H1 (cell line): Measurements from ENCODE around the gene TMEM260. TPM values are rescaled to one million over a fixed set of nuclear protein-coding genes. Genes with fewer than 3 reads are reported as not detected.

Source experiments
- CTCF ChIA-PET: fragments of 300-600 bp; sonication (Branson Sonifier 250); formaldehyde crosslinking; loops from one replicate; lab custom pipeline; 2021; ENCODE audit not compliant: partially characterized antibody; lab: Charles Lee
- POLR2A ChIA-PET: fragments of 300-600 bp; sonication (Branson Sonifier 250); formaldehyde crosslinking; loops from one replicate; lab custom pipeline; 2021; ENCODE audit warnings: inconsistent platforms; ENCODE audit not compliant: partially characterized antibody; lab: Charles Lee
- DNase-seq, 2 experiments: peaks; one replicate each; pipeline versions ENCODE4 v3.0.0 to v3.0.0-alpha.2; 2010 to 2022; ENCODE audit warnings: low spot score in 2 of 2, low read depth in 1 of 2, mixed read lengths in 1 of 2
- FAIRE-seq: peaks from 2 replicates; lab custom pipeline; 2011; peaks lifted over from hg19 to GRCh38; lab: Jason Lieb, UNC
- H2AFZ ChIP-seq: 2 replicates; pipeline ENCODE4 v1.8.1; 2012; ENCODE audit warnings: low read length, inconsistent platforms
- H2AK5ac ChIP-seq: 2 replicates; pipeline ENCODE4 v1.6.1; 2013; ENCODE audit warnings: low read depth, low read length
- H2BK120ac ChIP-seq: replicated peaks from 2 replicates; pipeline ENCODE3; 2013; ENCODE audit warnings: low read depth, low read length, inconsistent platforms
- H2BK12ac ChIP-seq: 2 replicates; pipeline ENCODE4 v1.6.1; 2013; ENCODE audit warnings: low read depth, low read length
- H2BK15ac ChIP-seq: 2 replicates; pipeline ENCODE4 v1.6.1; 2013; ENCODE audit warnings: low read length
- H2BK20ac ChIP-seq: 2 replicates; pipeline ENCODE4 v1.6.1; 2013; ENCODE audit warnings: low read length
- H2BK5ac ChIP-seq: 2 replicates; pipeline ENCODE4 v1.6.1; 2013; ENCODE audit warnings: low read depth, low read length
- H3K14ac ChIP-seq: 2 replicates; pipeline ENCODE4 v1.6.1; 2013; ENCODE audit warnings: inconsistent platforms; ENCODE audit not compliant: insufficient read length
- H3K18ac ChIP-seq: 2 replicates; pipeline ENCODE4 v1.6.1; 2013; ENCODE audit warnings: low read length; ENCODE audit errors: extremely low read depth
- H3K23ac ChIP-seq: 2 replicates; pipeline ENCODE4 v1.6.1; 2013; ENCODE audit warnings: inconsistent platforms; ENCODE audit not compliant: insufficient read length
- H3K23me2 ChIP-seq: 2 replicates; pipeline ENCODE4 v1.6.1; 2013; ENCODE audit warnings: low read depth, low read length
- H3K27ac ChIP-seq: 2 replicates; pipeline ENCODE4 v1.6.1; 2011; ENCODE audit warnings: low read depth, low read length, inconsistent platforms
- H3K27me3 ChIP-seq, 4 experiments: replicated peaks in 1 of 4; 1 replicate in 1 of 4; 2 replicates in 3 of 4; pipeline versions ENCODE4 v1.6.1 to v1.8.1; 2011 to 2013; ENCODE audit warnings: low read length in 3 of 4, mild to moderate bottlenecking in 3 of 4, inconsistent platforms in 2 of 4, mixed read lengths in 2 of 4, moderate library complexity in 1 of 4; ENCODE audit not compliant: control insufficient read depth in 3 of 4, insufficient read depth in 3 of 4; ENCODE audit errors: extremely low read depth in 1 of 4
- H3K36me3 ChIP-seq, 4 experiments: 2 replicates each; pipeline versions ENCODE4 v1.6.1 to v1.8.1; 2011 to 2013; ENCODE audit warnings: mild to moderate bottlenecking in 4 of 4, low read length in 3 of 4, moderate library complexity in 2 of 4, control low read depth in 1 of 4, inconsistent platforms in 1 of 4; ENCODE audit not compliant: insufficient read depth in 4 of 4, control insufficient read depth in 2 of 4
- H3K4ac ChIP-seq: replicated peaks from 2 replicates; pipeline ENCODE3; 2013; ENCODE audit warnings: low read length, low read depth, mixed read lengths, inconsistent platforms; ENCODE audit not compliant: insufficient read length
- H3K4me1 ChIP-seq, 4 experiments: replicated peaks in 1 of 4; 1 replicate in 1 of 4; 2 replicates in 3 of 4; pipeline versions ENCODE4 v1.6.1 to v1.8.1; 2011 to 2013; ENCODE audit warnings: low read length in 3 of 4, inconsistent platforms in 2 of 4, mixed read lengths in 1 of 4; ENCODE audit not compliant: insufficient read depth in 4 of 4, control insufficient read depth in 3 of 4
- H3K4me2 ChIP-seq, 2 experiments: 2 replicates each; pipeline versions ENCODE4 v1.6.1 to v1.8.1; 2011 to 2013; ENCODE audit warnings: low read depth in 2 of 2, low read length in 2 of 2, control low read depth in 1 of 2, inconsistent platforms in 1 of 2, mild to moderate bottlenecking in 1 of 2; ENCODE audit not compliant: insufficient read depth in 1 of 2
- H3K4me3 ChIP-seq, 4 experiments: fragments of 200-600, 300-600 bp in 1 of 4; sonication (generic), shearing (Covaris generic), sonication (Bioruptor Twin) in 1 of 4; 2 replicates each; pipeline versions ENCODE4 v1.5.1 to v1.8.1; 2011 to 2016; ENCODE audit warnings: low read length in 4 of 4, low read depth in 3 of 4, control low read depth in 2 of 4, inconsistent platforms in 2 of 4, mild to moderate bottlenecking in 2 of 4, mixed read lengths in 1 of 4, moderate library complexity in 1 of 4; ENCODE audit not compliant: insufficient read depth in 2 of 4; ENCODE audit errors: extremely low read depth in 1 of 4
- H3K56ac ChIP-seq: replicated peaks from 2 replicates; pipeline ENCODE3; 2013; ENCODE audit warnings: low read depth, mild to moderate bottlenecking, mixed read lengths, low read length, inconsistent platforms; ENCODE audit not compliant: insufficient read length
- H3K79me1 ChIP-seq: 2 replicates; pipeline ENCODE4 v1.6.1; 2013; ENCODE audit warnings: low read depth, low read length, control low read depth
- H3K79me2 ChIP-seq, 2 experiments: 2 replicates each; pipeline versions ENCODE4 v1.6.1 to v1.8.1; 2012 to 2013; ENCODE audit warnings: low read length in 2 of 2, mild to moderate bottlenecking in 2 of 2, inconsistent platforms in 1 of 2; ENCODE audit not compliant: insufficient read depth in 2 of 2, control insufficient read depth in 1 of 2
- H3K9ac ChIP-seq, 4 experiments: replicated peaks in 1 of 4; 1 replicate in 1 of 4; 2 replicates in 3 of 4; pipeline versions ENCODE4 v1.6.1 to v1.8.1; 2011 to 2013; ENCODE audit warnings: low read depth in 3 of 4, low read length in 3 of 4, control low read depth in 2 of 4, mild to moderate bottlenecking in 2 of 4, moderate library complexity in 2 of 4, inconsistent platforms in 1 of 4; ENCODE audit errors: extremely low read depth in 1 of 4
- H3K9me3 ChIP-seq, 2 experiments: 2 replicates each; pipeline versions ENCODE4 v1.6.1 to v1.8.1; 2012 to 2013; ENCODE audit warnings: mild to moderate bottlenecking in 2 of 2, moderate library complexity in 2 of 2, control low read depth in 1 of 2, inconsistent platforms in 1 of 2, low read depth in 1 of 2, low read length in 1 of 2, mixed read lengths in 1 of 2; ENCODE audit not compliant: insufficient read depth in 2 of 2
- H4K20me1 ChIP-seq, 2 experiments: replicated peaks in 1 of 2; 2 replicates each; pipeline versions ENCODE3 to v1.8.1; 2011 to 2013; ENCODE audit warnings: inconsistent platforms in 2 of 2, low read length in 2 of 2, mild to moderate bottlenecking in 1 of 2; ENCODE audit not compliant: insufficient read depth in 2 of 2, control insufficient read depth in 1 of 2
- H4K5ac ChIP-seq: 2 replicates; pipeline ENCODE4 v1.6.1; 2013; ENCODE audit warnings: low read length, low read depth, mixed read lengths, inconsistent platforms; ENCODE audit not compliant: insufficient read length
- H4K8ac ChIP-seq: 2 replicates; pipeline ENCODE4 v1.8.0; 2013; ENCODE audit warnings: mild to moderate bottlenecking, moderate library complexity, low read length, inconsistent platforms; ENCODE audit not compliant: insufficient read depth; ENCODE audit errors: extremely low read depth
- H4K91ac ChIP-seq: replicated peaks from 2 replicates; pipeline ENCODE3; 2013; ENCODE audit warnings: low read length, mixed read lengths, inconsistent platforms; ENCODE audit not compliant: insufficient read length
- BRCA1 ChIP-seq: IDR thresholded peaks from 2 replicates; pipeline ENCODE4 v1.6.1; 2012; ENCODE audit warnings: low read depth, low read length, improper control_type of control experiment
- CEBPB ChIP-seq: IDR thresholded peaks from 2 replicates; pipeline ENCODE4 v1.6.1; 2012; ENCODE audit warnings: low read depth, low read length
- EP300 ChIP-seq, 2 experiments: IDR thresholded peaks; 1 replicate in 1 of 2; 2 replicates in 1 of 2; pipeline ENCODE4 v1.6.1; 2011 to 2012; ENCODE audit warnings: low read depth in 2 of 2, low read length in 2 of 2, mild to moderate bottlenecking in 2 of 2, borderline replicate concordance in 1 of 2, inconsistent platforms in 1 of 2, moderate library complexity in 1 of 2
- HDAC6 ChIP-seq: IDR thresholded peaks from one replicate; pipeline ENCODE4 v1.7.1; 2012; ENCODE audit warnings: low read depth, mild to moderate bottlenecking, inconsistent platforms, low read length, moderate library complexity
- KDM5A ChIP-seq: fragments of 200-600 bp; IDR thresholded peaks from 2 replicates; pipeline ENCODE4 v1.7.1; 2012; ENCODE audit warnings: mild to moderate bottlenecking, low read length, inconsistent platforms, mixed read lengths
- MAFK ChIP-seq: IDR thresholded peaks from 2 replicates; pipeline ENCODE4 v1.6.1; 2012; ENCODE audit warnings: low read depth, mild to moderate bottlenecking, improper control_type of control experiment, low read length
- RBBP5 ChIP-seq: IDR thresholded peaks from 2 replicates; pipeline ENCODE4 v1.7.1; 2012; ENCODE audit warnings: low read depth, mild to moderate bottlenecking, inconsistent platforms, low read length, moderate library complexity, borderline replicate concordance
- RNF2 ChIP-seq: fragments of 200-900, 300-1000 bp; sonication (generic); IDR thresholded peaks from 2 replicates; pipeline ENCODE4 v1.7.1; 2016; ENCODE audit warnings: borderline replicate concordance, low read depth, mild to moderate bottlenecking, antibody characterized with exemption, low read length; ENCODE audit not compliant: poor library complexity, severe bottlenecking; ENCODE audit errors: missing control alignments
- SP2 ChIP-seq: IDR thresholded peaks from 2 replicates; pipeline ENCODE4 v1.6.1; 2012; ENCODE audit warnings: mild to moderate bottlenecking, low read length, inconsistent platforms
- SRF ChIP-seq: IDR thresholded peaks from 2 replicates; pipeline ENCODE4 v1.6.1; 2011; ENCODE audit warnings: mild to moderate bottlenecking, low read depth, low read length, moderate library complexity
- TBP ChIP-seq: IDR thresholded peaks from 2 replicates; pipeline ENCODE4 v1.6.1; 2011; ENCODE audit warnings: low read depth, low read length, improper control_type of control experiment
- TCF12 ChIP-seq: IDR thresholded peaks from 2 replicates; pipeline ENCODE4 v1.6.1; 2011; ENCODE audit warnings: low read depth, mild to moderate bottlenecking, low read length
- USF2 ChIP-seq: IDR thresholded peaks from 2 replicates; pipeline ENCODE4 v1.6.1; 2011; ENCODE audit warnings: low read length, improper control_type of control experiment
- ZNF274 ChIP-seq: IDR thresholded peaks from 2 replicates; pipeline ENCODE4 v1.7.0; 2012; ENCODE audit warnings: low read length, borderline replicate concordance; ENCODE audit errors: extremely low read depth
- WGBS, 2 experiments: shearing (Covaris generic) in 1 of 2; methylation state at CpG; one replicate each; pipeline versions ENCODE4 v1.1.6 to v1.1.7; 2013 to 2015; ENCODE audit warnings: low lambda C conversion rate in 2 of 2, mixed read lengths in 2 of 2, inconsistent platforms in 1 of 2, low coverage in 1 of 2, missing lambda C conversion rate in 1 of 2; ENCODE audit not compliant: insufficient replicate concordance in 2 of 2, insufficient coverage in 1 of 2, insufficient read length in 1 of 2; ENCODE audit errors: extremely low coverage in 1 of 2, missing lambda C conversion rate in 1 of 2; 5-methylcytosine and 5-hydroxymethylcytosine counted together
- polyA plus RNA-seq, 7 experiments: library from polyadenylated mRNA; depleted of rRNA in 3 of 7; stranded (reverse) in 5 of 7; unstranded in 2 of 7; fragments of >200 nt in 5 of 7; fragments of 200-250 nt in 2 of 7; gene quantifications; 1 replicate in 5 of 7; 2 replicates in 1 of 7; 4 replicates in 1 of 7; pipeline versions ENCODE4 v1.2.1 to v1.2.3, GENCODE V29; 2011 to 2013; ENCODE audit warnings: missing spikeins in 2 of 7, mixed read lengths in 2 of 7
- total RNA-seq: library from RNA; stranded (reverse); fragmentation: NEBNext Ultra II Directional; extraction: Animal tissue kit (Norgen Biotek cat#: 25700); gene quantifications from 2 replicates; pipeline ENCODE4 v1.2.1, GENCODE V29; 2021

TMEM260 gene
- total and polyA plus RNA-seq, 2 of the 8 experiments (the other 6 are each of a cell fraction or from before 2014, with no cell fraction given): 14.4 to 15.2 TPM

GRCh38 chr14:56549721-56550120 is 29.9 kb upstream of the TMEM260 start:
- Histone ChIP-seq H3K79me2 (no peaks in the 10 kb centered on the region), H2BK12ac (no peak overlapping the region), H2BK15ac (no peak overlapping the region), H2AK5ac (no peak overlapping the region), H3K9me3 (no peaks in the 10 kb centered on the region), H4K5ac (no peak overlapping the region), H3K79me1 (no peaks in the 10 kb centered on the region), H3K27ac (no peak overlapping the region), H3K9ac (no peak overlapping the region), H4K91ac (no peak overlapping the region), H2BK20ac (no peak overlapping the region), H3K4me2 (no peak overlapping the region), H3K56ac (no peak overlapping the region), H2BK5ac (no peak overlapping the region), H4K20me1 (no peaks in the 10 kb centered on the region), H3K23me2 (no peaks in the 10 kb centered on the region), H2AFZ (0 out of 2 replicates have a peak overlapping the region, but pooled peaks have one; percentile 24), H3K23ac (no peak overlapping the region), H3K4me3 (no peak overlapping the region), H3K36me3 (no peaks in the 10 kb centered on the region), H3K4me1 (peaks cover 0 to 4% (median 0%) of the 10 kb centered on the region in 4 experiments; a peak in 1 of 7 replicates), H4K8ac (no peak overlapping the region), H3K18ac (no peak overlapping the region), H2BK120ac (no peak overlapping the region), H3K27me3 (no peaks in the 10 kb centered on the region), H3K14ac (no peak overlapping the region), H3K4ac (no peak overlapping the region)
- FAIRE-seq: no peak
- POLR2A ChIA-PET: no interaction called here
- 38% methylated on average over 1 of the region's 2 CpGs; no CpG with 5 or more reads in 1 of the 2 experiments for WGBS, 2 experiments
- no peak for DNase-seq
- CTCF ChIA-PET: interaction anchor here (6.4 kb wide), 1 partner anchor 60 kb away, joined by 105 read pairs; no protein-coding TSS in a partner anchor
- no peak for TF ChIP-seq EP300 (IDR thresholded peaks at IDR 0.05; ENCODE audit: borderline replicate concordance in 1 of 2, low read depth in 2 of 2, low read length in 2 of 2)
- TF ChIP-seq ZNF274: no peak
- TF ChIP-seq RNF2: no peak
- TF ChIP-seq CEBPB: no peak
- TF ChIP-seq RBBP5: no peak
- no peak for TF ChIP-seq SP2
- no peak for TF ChIP-seq USF2
- TF ChIP-seq HDAC6: no peak
- no peak for TF ChIP-seq SRF
- TF ChIP-seq KDM5A: no peak
- TF ChIP-seq TCF12: no peak
- TF ChIP-seq MAFK: no peak
- TF ChIP-seq BRCA1: no peak
- TF ChIP-seq TBP: no peak
